Neuron (in vitro differentiated cells): ENCODE measurements around the gene PDE7B.

ENCODE experiments used
- H2AFZ ChIP-seq: one replicate; pipeline ENCODE4 v1.6.1; 2013; ENCODE audit warnings: low read depth, mild to moderate bottlenecking, inconsistent platforms, low read length, moderate library complexity
- H3K27me3 ChIP-seq: one replicate; pipeline ENCODE4 v1.6.1; 2013; ENCODE audit warnings: low read length; ENCODE audit not compliant: insufficient read depth
- H3K36me3 ChIP-seq: one replicate; pipeline ENCODE4 v1.6.1; 2013; ENCODE audit warnings: low read length; ENCODE audit not compliant: insufficient read depth
- H3K4me1 ChIP-seq: one replicate; pipeline ENCODE4 v1.6.1; 2013; ENCODE audit warnings: low read length; ENCODE audit not compliant: insufficient read depth
- H3K4me3 ChIP-seq: 2 replicates; pipeline ENCODE4 v1.5.1; 2013; ENCODE audit warnings: mild to moderate bottlenecking, low read length, moderate library complexity
- H3K9me3 ChIP-seq: one replicate; pipeline ENCODE4 v1.6.1; 2013; ENCODE audit warnings: low read length

The PDE7B gene

GRCh38 chr6:135936606-135937005, 85.1 kb downstream of the PDE7B start:
- no peaks in the 10 kb centered on the region for H3K4me1 ChIP-seq
- no peaks in the 10 kb centered on the region for H3K36me3 ChIP-seq
- H3K4me3 ChIP-seq, result no peak overlapping the region
- H2AFZ ChIP-seq, result no peak overlapping the region
- no peaks in the 10 kb centered on the region for H3K27me3 ChIP-seq
- H3K9me3 ChIP-seq, result no peaks in the 10 kb centered on the region

- Histone ChIP-seq H3K9me3 (no peaks in the 10 kb centered on the region), H2AFZ (no peak overlapping the region), H3K36me3 (no peaks in the 10 kb centered on the region), H3K4me3 (no peak overlapping the region), H3K27me3 (no peaks in the 10 kb centered on the region), H3K4me1 (no peaks in the 10 kb centered on the region)
Observed at GRCh38 chr6:135937106-135937505, 85.6 kb downstream of the PDE7B start.

GRCh38 chr6:135938576-135939207, 87.2 kb downstream of the PDE7B start:
- H3K27me3 ChIP-seq, result no peaks in the 10 kb centered on the region
- no peaks in the 10 kb centered on the region for H3K9me3 ChIP-seq
- no peak overlapping the region for H3K4me3 ChIP-seq
- H2AFZ ChIP-seq, result no peak overlapping the region
- no peaks in the 10 kb centered on the region for H3K36me3 ChIP-seq
- no peaks in the 10 kb centered on the region for H3K4me1 ChIP-seq

- no peak overlapping the region for H2AFZ ChIP-seq
- no peaks in the 10 kb centered on the region for H3K4me1 ChIP-seq
- H3K4me3 ChIP-seq, result no peak overlapping the region
- no peaks in the 10 kb centered on the region for H3K27me3 ChIP-seq
- H3K9me3 ChIP-seq, result no peaks in the 10 kb centered on the region
- no peaks in the 10 kb centered on the region for H3K36me3 ChIP-seq
Observed at GRCh38 chr6:135939208-135939591, 87.7 kb downstream of the PDE7B start.

GRCh38 chr6:135940616-135941167, 89.2 kb downstream of the PDE7B start:
- Histone ChIP-seq H3K4me3 (no peak overlapping the region), H2AFZ (no peak overlapping the region), H3K4me1 (no peaks in the 10 kb centered on the region), H3K36me3 (no peaks in the 10 kb centered on the region), H3K9me3 (no peaks in the 10 kb centered on the region), H3K27me3 (no peaks in the 10 kb centered on the region)

GRCh38 chr6:135941275-135942025, 89.9 kb downstream of the PDE7B start:
- Histone ChIP-seq H3K4me1 (no peaks in the 10 kb centered on the region), H3K9me3 (no peaks in the 10 kb centered on the region), H3K27me3 (no peaks in the 10 kb centered on the region), H2AFZ (no peak overlapping the region), H3K36me3 (no peaks in the 10 kb centered on the region), H3K4me3 (no peak overlapping the region)

GRCh38 chr6:135944120-135944519, 92.6 kb downstream of the PDE7B start:
- no peaks in the 10 kb centered on the region for H3K27me3 ChIP-seq
- no peaks in the 10 kb centered on the region for H3K4me1 ChIP-seq
- H3K9me3 ChIP-seq, result no peaks in the 10 kb centered on the region
- no peaks in the 10 kb centered on the region for H3K36me3 ChIP-seq
- no peak overlapping the region for H3K4me3 ChIP-seq
- H2AFZ ChIP-seq, result no peak overlapping the region

GRCh38 chr6:135946674-135947073, 95.2 kb downstream of the PDE7B start:
- no peak overlapping the region for H2AFZ ChIP-seq
- no peaks in the 10 kb centered on the region for H3K9me3 ChIP-seq
- H3K4me1 ChIP-seq, result no peaks in the 10 kb centered on the region
- H3K4me3 ChIP-seq, result no peak overlapping the region
- H3K27me3 ChIP-seq, result no peaks in the 10 kb centered on the region
- no peaks in the 10 kb centered on the region for H3K36me3 ChIP-seq

GRCh38 chr6:135950669-135951068, 99.2 kb downstream of the PDE7B start:
- Histone ChIP-seq H3K27me3 (no peaks in the 10 kb centered on the region), H3K4me1 (no peaks in the 10 kb centered on the region), H3K9me3 (no peaks in the 10 kb centered on the region), H3K4me3 (no peak overlapping the region), H3K36me3 (no peaks in the 10 kb centered on the region), H2AFZ (no peak overlapping the region)

- no peaks in the 10 kb centered on the region for H3K9me3 ChIP-seq
- no peaks in the 10 kb centered on the region for H3K4me1 ChIP-seq
- H3K36me3 ChIP-seq, result no peaks in the 10 kb centered on the region
- H3K4me3 ChIP-seq, result no peak overlapping the region
- H2AFZ ChIP-seq, result no peak overlapping the region
- H3K27me3 ChIP-seq, result no peaks in the 10 kb centered on the region
Observed at GRCh38 chr6:135951169-135951568, 99.7 kb downstream of the PDE7B start.

- no peak overlapping the region for H2AFZ ChIP-seq
- no peak overlapping the region for H3K4me3 ChIP-seq
- no peaks in the 10 kb centered on the region for H3K9me3 ChIP-seq
- no peaks in the 10 kb centered on the region for H3K27me3 ChIP-seq
- no peaks in the 10 kb centered on the region for H3K4me1 ChIP-seq
- H3K36me3 ChIP-seq, result no peaks in the 10 kb centered on the region
Observed at GRCh38 chr6:135953818-135954217, 102.3 kb downstream of the PDE7B start.

- no peak overlapping the region for H3K4me3 ChIP-seq
- H3K27me3 ChIP-seq, result no peaks in the 10 kb centered on the region
- no peaks in the 10 kb centered on the region for H3K36me3 ChIP-seq
- no peak overlapping the region for H2AFZ ChIP-seq
- no peaks in the 10 kb centered on the region for H3K9me3 ChIP-seq
- H3K4me1 ChIP-seq, result no peaks in the 10 kb centered on the region
Observed at GRCh38 chr6:135955099-135955498, 103.6 kb downstream of the PDE7B start.

GRCh38 chr6:135962731-135963130, 111.2 kb downstream of the PDE7B start:
- H3K4me3 ChIP-seq, result no peak overlapping the region
- H3K27me3 ChIP-seq, result no peaks in the 10 kb centered on the region
- no peaks in the 10 kb centered on the region for H3K36me3 ChIP-seq
- no peaks in the 10 kb centered on the region for H3K4me1 ChIP-seq
- no peak overlapping the region for H2AFZ ChIP-seq
- H3K9me3 ChIP-seq, result no peaks in the 10 kb centered on the region
